ENCODE measurements around the gene EPHA5. TPM values are rescaled to one million over a fixed set of nuclear protein-coding genes. Genes with fewer than 3 reads are reported as not detected.

Gene EPHA5
- total RNA-seq, 1 experiment from 2014 or later, result 8.7 TPM

- no peak overlapping the region for H3K4me3 ChIP-seq
- H3K27ac ChIP-seq, result no peak overlapping the region
- no peaks in the 10 kb centered on the region for H3K9me3 ChIP-seq (replicated peaks)
- no peak for DNase-seq
- no peaks in the 10 kb centered on the region for H3K36me3 ChIP-seq
- no peaks in the 10 kb centered on the region for H3K27me3 ChIP-seq
- H3K4me1 ChIP-seq, result no peaks in the 10 kb centered on the region
Measured at GRCh38 chr4:65401083-65401482, 269.2 kb downstream of the EPHA5 start.

GRCh38 chr4:65399084-65399483 is 271.2 kb downstream of the EPHA5 start:
- Histone ChIP-seq H3K27me3 (no peaks in the 10 kb centered on the region), H3K4me1 (no peaks in the 10 kb centered on the region), H3K4me3 (no peak overlapping the region), H3K9me3 (replicated peaks) (no peaks in the 10 kb centered on the region), H3K36me3 (no peaks in the 10 kb centered on the region), H3K27ac (no peak overlapping the region)
- no peak for DNase-seq

GRCh38 chr4:65393078-65393477 is 277.2 kb downstream of the EPHA5 start:
- H3K4me3 ChIP-seq, result no peak overlapping the region
- no peaks in the 10 kb centered on the region for H3K9me3 ChIP-seq (replicated peaks)
- H3K4me1 ChIP-seq, result no peaks in the 10 kb centered on the region
- H3K27me3 ChIP-seq, result no peaks in the 10 kb centered on the region
- no peak overlapping the region for H3K27ac ChIP-seq
- no peaks in the 10 kb centered on the region for H3K36me3 ChIP-seq
- no peak for DNase-seq

- H3K4me3 ChIP-seq, result no peak overlapping the region
- no peak overlapping the region for H3K27ac ChIP-seq
- no peak for DNase-seq
Measured at GRCh38 chr4:65392488-65392887, 277.8 kb downstream of the EPHA5 start.

GRCh38 chr4:65391814-65392213 is 278.5 kb downstream of the EPHA5 start:
- no peak for DNase-seq

More at GRCh38 chr4:65392488-65392887, 277.8 kb downstream of the EPHA5 start:
- Histone ChIP-seq H3K9me3 (replicated peaks) (no peaks in the 10 kb centered on the region), H3K27me3 (no peaks in the 10 kb centered on the region), H3K36me3 (no peaks in the 10 kb centered on the region), H3K4me1 (no peaks in the 10 kb centered on the region)

GRCh38 chr4:65391382-65391781 is 278.9 kb downstream of the EPHA5 start:
- no peak for DNase-seq
- no peak overlapping the region for H3K4me3 ChIP-seq
- H3K9me3 ChIP-seq (replicated peaks), result no peaks in the 10 kb centered on the region

More at GRCh38 chr4:65391814-65392213, 278.5 kb downstream of the EPHA5 start:
- Histone ChIP-seq H3K36me3 (no peaks in the 10 kb centered on the region), H3K27ac (no peak overlapping the region), H3K4me1 (no peaks in the 10 kb centered on the region), H3K4me3 (no peak overlapping the region), H3K27me3 (no peaks in the 10 kb centered on the region), H3K9me3 (replicated peaks) (no peaks in the 10 kb centered on the region)

DNA sequence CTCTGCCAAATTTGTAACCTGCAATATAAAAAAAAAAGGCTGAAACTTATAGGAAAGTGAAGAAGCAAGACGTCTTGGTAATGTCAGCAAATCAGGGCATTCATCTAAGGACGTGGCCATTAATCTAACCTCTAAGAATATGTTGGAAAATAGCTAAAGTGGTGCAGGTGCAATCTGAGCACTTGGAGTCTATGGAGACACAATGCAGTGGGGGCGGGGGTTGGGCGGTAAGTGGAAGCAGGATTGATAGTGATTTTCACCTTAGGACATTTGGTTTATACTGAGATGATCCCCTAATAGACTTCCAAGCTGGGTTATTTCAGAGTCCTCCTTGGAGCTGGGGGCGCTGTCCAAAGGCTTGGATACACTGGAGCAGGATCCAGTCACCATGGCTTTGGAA is 283.4 kb downstream of the EPHA5 start:
- Histone ChIP-seq H3K4me3 (no peak overlapping the region), H3K27me3 (no peaks in the 10 kb centered on the region), H3K4me1 (no peaks in the 10 kb centered on the region), H3K9me3 (replicated peaks) (no peaks in the 10 kb centered on the region), H3K36me3 (no peaks in the 10 kb centered on the region), H3K27ac (no peak overlapping the region)
- DNase-seq, result no peak

More at GRCh38 chr4:65391382-65391781, 278.9 kb downstream of the EPHA5 start:
- H3K4me1 ChIP-seq, result no peaks in the 10 kb centered on the region
- no peak overlapping the region for H3K27ac ChIP-seq
- H3K27me3 ChIP-seq, result no peaks in the 10 kb centered on the region
- H3K36me3 ChIP-seq, result no peaks in the 10 kb centered on the region

DNA sequence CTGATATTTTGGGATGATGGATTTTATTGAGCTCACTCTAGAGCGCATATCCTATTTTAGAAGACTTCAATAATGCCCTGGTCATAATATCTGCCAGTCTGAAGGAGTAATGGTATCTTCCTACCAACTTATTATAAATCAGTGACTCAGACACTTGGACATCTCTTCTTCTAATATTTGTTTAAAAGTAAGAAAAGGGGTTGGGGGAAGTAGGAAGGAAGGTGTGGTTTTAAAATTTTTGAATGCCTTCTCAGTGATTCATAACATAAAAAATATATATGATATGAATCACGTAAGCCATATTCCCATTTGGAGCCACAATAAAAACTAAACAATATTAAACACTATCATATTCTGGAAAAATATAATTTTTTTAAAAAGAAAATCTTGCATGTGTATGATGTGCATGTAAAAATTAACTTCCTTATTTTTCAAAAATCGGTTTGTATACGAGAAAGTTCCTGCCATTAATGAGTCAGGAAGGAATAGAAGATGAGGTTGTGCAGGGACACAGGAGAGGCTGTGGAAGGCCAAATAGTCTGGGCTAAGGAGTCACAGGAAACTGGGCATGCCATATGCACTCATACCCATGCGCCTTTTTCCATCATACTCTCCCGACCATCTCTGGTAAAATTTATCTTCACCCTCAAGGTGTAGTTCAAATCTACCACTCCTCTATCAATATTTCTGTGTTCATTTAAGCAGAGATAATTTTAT is 286.5 kb downstream of the EPHA5 start:
- H3K4me1 ChIP-seq, result no peaks in the 10 kb centered on the region
- no peaks in the 10 kb centered on the region for H3K27me3 ChIP-seq
- H3K4me3 ChIP-seq, result no peak overlapping the region
- no peaks in the 10 kb centered on the region for H3K9me3 ChIP-seq (replicated peaks)
- DNase-seq, result no peak
- no peaks in the 10 kb centered on the region for H3K36me3 ChIP-seq
- no peak overlapping the region for H3K27ac ChIP-seq

GRCh38 chr4:65381648-65382047 is 288.6 kb downstream of the EPHA5 start:
- no peak for DNase-seq
- H3K4me1 ChIP-seq, result no peaks in the 10 kb centered on the region
- H3K27me3 ChIP-seq, result no peaks in the 10 kb centered on the region
- H3K27ac ChIP-seq, result no peak overlapping the region
- no peak overlapping the region for H3K4me3 ChIP-seq
- H3K36me3 ChIP-seq, result no peaks in the 10 kb centered on the region
- no peaks in the 10 kb centered on the region for H3K9me3 ChIP-seq (replicated peaks)

- Histone ChIP-seq H3K4me1 (no peaks in the 10 kb centered on the region), H3K27ac (no peak overlapping the region), H3K36me3 (no peaks in the 10 kb centered on the region), H3K9me3 (replicated peaks) (no peaks in the 10 kb centered on the region), H3K4me3 (no peak overlapping the region), H3K27me3 (no peaks in the 10 kb centered on the region; the same call in 1 of the 2 replicates)
- DNase-seq, result no peak
Measured at GRCh38 chr4:65370709-65371108, 299.6 kb downstream of the EPHA5 start.

- peak in 1 of 2 experiments; percentile 28 for DNase-seq
- Histone ChIP-seq H3K27me3 (no peaks in the 10 kb centered on the region; the same call in 1 of the 2 replicates), H3K4me3 (no peak overlapping the region)
Measured at GRCh38 chr4:65367306-65367705, 303.0 kb downstream of the EPHA5 start.

GRCh38 chr4:65358914-65359313 is 311.4 kb downstream of the EPHA5 start:
- Histone ChIP-seq H3K9me3 (replicated peaks) (no peaks in the 10 kb centered on the region), H3K27ac (no peak overlapping the region), H3K4me1 (no peaks in the 10 kb centered on the region), H3K36me3 (no peaks in the 10 kb centered on the region), H3K4me3 (no peak overlapping the region), H3K27me3 (no peaks in the 10 kb centered on the region)
- no peak for DNase-seq

More at GRCh38 chr4:65367306-65367705, 303.0 kb downstream of the EPHA5 start:
- Histone ChIP-seq H3K9me3 (replicated peaks) (no peaks in the 10 kb centered on the region), H3K4me1 (no peaks in the 10 kb centered on the region), H3K36me3 (no peaks in the 10 kb centered on the region), H3K27ac (no peak overlapping the region)

DNA sequence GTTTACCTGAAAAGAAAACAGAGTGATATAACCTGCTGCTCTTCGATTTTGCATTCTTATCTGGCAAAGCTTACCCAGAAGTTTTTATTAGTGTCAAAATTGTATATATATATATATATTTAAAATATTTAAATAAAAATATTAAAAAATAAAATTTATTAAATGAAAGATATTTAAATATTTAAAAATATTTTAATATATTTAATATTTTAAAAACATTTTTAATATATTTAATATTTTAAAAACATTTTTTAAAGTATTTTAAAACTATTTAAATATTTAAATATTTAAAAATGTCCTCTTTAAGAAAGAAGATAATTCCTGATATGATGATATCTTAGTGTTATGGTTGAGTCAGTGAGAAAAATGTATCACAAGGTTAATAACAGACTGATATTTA is 317.2 kb downstream of the EPHA5 start:
- H3K9me3 ChIP-seq (replicated peaks), result 0 out of 2 replicates have a peak, but pooled peaks cover 2% of the 10 kb centered on the region
- H3K4me1 ChIP-seq, result no peaks in the 10 kb centered on the region
- H3K36me3 ChIP-seq, result no peaks in the 10 kb centered on the region
- no peak overlapping the region for H3K27ac ChIP-seq
- H3K4me3 ChIP-seq, result no peak overlapping the region
- no peaks in the 10 kb centered on the region for H3K27me3 ChIP-seq
- no peak for DNase-seq

DNA sequence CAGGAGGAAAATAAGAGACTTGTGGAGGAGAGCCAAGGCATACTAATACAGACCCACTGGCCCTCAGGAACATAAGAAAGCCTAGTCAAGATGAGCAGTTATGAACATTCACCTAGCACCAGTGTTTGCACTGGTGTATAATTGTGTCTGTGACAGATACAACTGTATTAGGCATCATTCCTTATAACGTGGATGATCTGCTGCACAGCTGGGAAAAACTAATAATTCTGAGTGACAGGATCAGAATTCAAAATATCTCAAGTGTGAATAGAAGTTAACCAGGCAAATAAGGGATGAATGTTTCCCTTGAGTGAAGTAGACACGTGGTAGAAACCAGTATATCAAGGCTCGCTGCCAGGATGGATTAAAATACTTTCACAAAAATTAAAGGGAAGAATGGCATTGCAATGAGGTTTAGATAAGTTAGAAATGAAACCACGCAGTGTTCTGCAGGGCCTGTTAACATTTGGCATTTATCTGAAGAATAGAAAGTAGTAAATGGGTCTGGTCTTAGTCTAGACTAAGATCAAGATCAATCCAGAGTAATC is 325.9 kb downstream of the EPHA5 start:
- DNase-seq, result peak; percentile 8 to 46
- Histone ChIP-seq H3K27me3 (no peaks in the 10 kb centered on the region), H3K9me3 (replicated peaks) (no peaks in the 10 kb centered on the region), H3K4me3 (no peak overlapping the region), H3K4me1 (peaks cover 5% of the 10 kb centered on the region; the same call in 1 of the 2 replicates), H3K27ac (no peak overlapping the region), H3K36me3 (no peaks in the 10 kb centered on the region)

DNA sequence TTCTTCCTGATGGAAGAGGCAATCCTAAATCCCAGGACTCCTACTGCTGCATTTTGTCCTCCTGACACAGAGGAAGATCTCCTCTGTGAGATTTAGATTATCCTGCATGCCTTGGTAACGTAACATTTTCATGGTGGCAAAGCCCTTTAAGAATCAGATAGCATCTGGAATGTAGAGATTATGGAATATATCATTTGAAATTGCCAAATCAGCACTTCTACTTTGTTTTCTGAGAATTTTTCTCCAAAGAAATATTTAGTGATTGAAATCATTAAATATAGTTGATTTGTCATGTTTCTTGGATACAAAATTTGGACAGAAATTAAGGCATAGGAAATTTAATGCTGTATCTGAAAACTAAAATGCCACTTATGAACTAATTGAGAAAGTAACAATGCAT is 326.9 kb downstream of the EPHA5 start:
- Histone ChIP-seq H3K9me3 (replicated peaks) (no peaks in the 10 kb centered on the region), H3K27ac (no peak overlapping the region), H3K4me1 (peaks cover 5% of the 10 kb centered on the region; the same call in 1 of the 2 replicates), H3K4me3 (no peak overlapping the region), H3K36me3 (no peaks in the 10 kb centered on the region), H3K27me3 (no peaks in the 10 kb centered on the region)
- DNase-seq, result no peak

Data from SJCRH30 (cell line).